Neural progenitor cell (in vitro differentiated cells): ENCODE data around the gene TXK. TPM values are rescaled to one million over a fixed set of nuclear protein-coding genes. Genes with fewer than 3 reads are reported as not detected.

Source experiments
- DNase-seq: peaks from one replicate; pipeline ENCODE4 v3.0.0-alpha.2; 2016; ENCODE audit warnings: low spot score
- H2AFZ ChIP-seq: fragments of 200-600 bp; sonication (generic); replicated peaks from 2 replicates; pipeline ENCODE4 v1.6.1; 2016; ENCODE audit warnings: antibody characterized with exemption
- H3F3A ChIP-seq: fragments of 200-600 bp; sonication (generic); 2 replicates; pipeline ENCODE4 v1.6.1; 2016; ENCODE audit warnings: antibody characterized with exemption, low read depth
- H3K27ac ChIP-seq: fragments of 200-600 bp; sonication (generic); 2 replicates; pipeline ENCODE4 v1.5.1; 2016; ENCODE audit warnings: mild to moderate bottlenecking
- H3K27me3 ChIP-seq: fragments of 200-600 bp; sonication (generic); 2 replicates; pipeline ENCODE4 v1.6.1; 2016; ENCODE audit warnings: mild to moderate bottlenecking, moderate library complexity
- H3K36me3 ChIP-seq: fragments of 200-600 bp; sonication (generic); 2 replicates; pipeline ENCODE4 v1.5.1; 2016
- H3K4me1 ChIP-seq: fragments of 200-600 bp; sonication (generic); 2 replicates; pipeline ENCODE4 v1.6.1; 2016; ENCODE audit warnings: mixed run types
- H3K4me2 ChIP-seq: fragments of 200-600 bp; sonication (generic); 2 replicates; pipeline ENCODE4 v1.6.1; 2016
- H3K4me3 ChIP-seq: fragments of 200-600 bp; sonication (generic); 2 replicates; pipeline ENCODE4 v1.5.1; 2016
- H3K79me2 ChIP-seq: fragments of 200-600 bp; sonication (generic); 2 replicates; pipeline ENCODE4 v1.6.1; 2016; ENCODE audit warnings: low read depth
- H3K9ac ChIP-seq: fragments of 200-600 bp; sonication (generic); 2 replicates; pipeline ENCODE4 v1.6.1; 2016
- H3K9me3 ChIP-seq: fragments of 200-600 bp; sonication (generic); 2 replicates; pipeline ENCODE4 v1.5.1; 2016; ENCODE audit warnings: low read depth
- H4K20me1 ChIP-seq: fragments of 200-600 bp; sonication (generic); 2 replicates; pipeline ENCODE4 v1.6.1; 2016; ENCODE audit warnings: low read depth
- H3K27ac Mint-ChIP-seq: 3 replicates; pipeline ENCODE4 v1.8.0; 2021; ENCODE audit warnings: mixed read lengths
- H3K27me3 Mint-ChIP-seq: 2 replicates; pipeline ENCODE4 v1.8.0; 2022; ENCODE audit warnings: low read depth, mild to moderate bottlenecking, inconsistent platforms, moderate library complexity, mixed read lengths; ENCODE audit not compliant: insufficient read depth
- H3K36me3 Mint-ChIP-seq: 3 replicates; pipeline ENCODE4 v1.8.0; 2021; ENCODE audit warnings: mixed read lengths
- H3K4me1 Mint-ChIP-seq: 3 replicates; pipeline ENCODE4 v1.8.0; 2021; ENCODE audit warnings: mixed read lengths
- H3K4me3 Mint-ChIP-seq: 3 replicates; pipeline ENCODE4 v1.8.0; 2021; ENCODE audit warnings: mild to moderate bottlenecking, moderate library complexity, mixed read lengths
- H3K9me3 Mint-ChIP-seq: 3 replicates; pipeline ENCODE4 v1.8.0; 2020; ENCODE audit warnings: mixed read lengths
- EZH2 ChIP-seq: fragments of 200-600 bp; sonication (generic); IDR thresholded peaks from 2 replicates; pipeline ENCODE4 v1.6.1; 2017; ENCODE audit warnings: antibody characterized with exemption, mild to moderate bottlenecking, moderate library complexity
- EZH2phosphoT487 ChIP-seq: fragments of 200-600 bp; sonication (generic); IDR thresholded peaks from 2 replicates; pipeline ENCODE4 v1.6.1; 2017; ENCODE audit warnings: antibody characterized with exemption
- total RNA-seq: library from RNA; depleted of rRNA; stranded (reverse); fragments of >200 nt; gene quantifications from 2 replicates; pipeline ENCODE4 v1.2.3, GENCODE V29; 2015; ENCODE audit warnings: low replicate concordance
- TF ChIP-seq, protein P1 (sequence below): fragments of 200-600 bp; sonication (generic); IDR thresholded peaks from 2 replicates; pipeline ENCODE4 v1.5.1; 2017; ENCODE audit warnings: antibody characterized with exemption, mild to moderate bottlenecking

The TXK gene
- total RNA-seq, 1 donor from 2014 or later: not detected

DNA sequence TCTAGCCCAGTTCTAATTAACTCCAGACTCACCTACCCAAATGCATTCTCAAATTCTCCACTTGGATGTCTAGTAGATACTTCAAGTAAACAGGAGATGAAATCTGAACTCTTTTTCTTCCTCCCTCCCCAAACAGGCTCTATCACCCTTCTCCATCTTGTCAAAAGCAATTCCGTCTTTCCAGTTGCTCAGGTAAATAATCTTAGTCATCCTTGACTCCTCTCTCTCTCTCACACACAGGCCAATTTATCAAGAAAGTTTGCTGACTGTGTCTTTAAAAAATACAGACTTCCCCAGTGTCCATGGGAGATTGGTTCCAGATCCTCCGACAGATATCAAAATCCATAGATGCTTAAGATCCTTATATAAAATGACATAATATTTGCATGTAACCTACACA, 12.9 kb downstream of the TXK start:
- Mint-ChIP-seq H3K36me3 (no peaks in the 10 kb centered on the region), H3K27ac (no peak overlapping the region), H3K4me1 (no peaks in the 10 kb centered on the region), H3K9me3 (no peaks in the 10 kb centered on the region), H3K4me3 (no peak overlapping the region), H3K27me3 (peaks cover 2% of the 10 kb centered on the region)
- Histone ChIP-seq H4K20me1 (no peaks in the 10 kb centered on the region), H3K4me2 (no peak overlapping the region), H3K4me1 (peaks cover 8% of the 10 kb centered on the region), H2AFZ (no peak overlapping the region), H3K9me3 (no peaks in the 10 kb centered on the region), H3K4me3 (no peak overlapping the region), H3K9ac (no peak overlapping the region), H3K27me3 (no peaks in the 10 kb centered on the region), H3K27ac (no peak overlapping the region), H3K79me2 (no peaks in the 10 kb centered on the region), H3K36me3 (no peaks in the 10 kb centered on the region), H3F3A (no peaks in the 10 kb centered on the region)
- no peak for DNase-seq
- no peak for TF ChIP-seq EZH2
- no peak for TF ChIP-seq EZH2phosphoT487
- TF ChIP-seq, protein P1, sequence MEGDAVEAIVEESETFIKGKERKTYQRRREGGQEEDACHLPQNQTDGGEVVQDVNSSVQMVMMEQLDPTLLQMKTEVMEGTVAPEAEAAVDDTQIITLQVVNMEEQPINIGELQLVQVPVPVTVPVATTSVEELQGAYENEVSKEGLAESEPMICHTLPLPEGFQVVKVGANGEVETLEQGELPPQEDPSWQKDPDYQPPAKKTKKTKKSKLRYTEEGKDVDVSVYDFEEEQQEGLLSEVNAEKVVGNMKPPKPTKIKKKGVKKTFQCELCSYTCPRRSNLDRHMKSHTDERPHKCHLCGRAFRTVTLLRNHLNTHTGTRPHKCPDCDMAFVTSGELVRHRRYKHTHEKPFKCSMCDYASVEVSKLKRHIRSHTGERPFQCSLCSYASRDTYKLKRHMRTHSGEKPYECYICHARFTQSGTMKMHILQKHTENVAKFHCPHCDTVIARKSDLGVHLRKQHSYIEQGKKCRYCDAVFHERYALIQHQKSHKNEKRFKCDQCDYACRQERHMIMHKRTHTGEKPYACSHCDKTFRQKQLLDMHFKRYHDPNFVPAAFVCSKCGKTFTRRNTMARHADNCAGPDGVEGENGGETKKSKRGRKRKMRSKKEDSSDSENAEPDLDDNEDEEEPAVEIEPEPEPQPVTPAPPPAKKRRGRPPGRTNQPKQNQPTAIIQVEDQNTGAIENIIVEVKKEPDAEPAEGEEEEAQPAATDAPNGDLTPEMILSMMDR: no peak

DNA sequence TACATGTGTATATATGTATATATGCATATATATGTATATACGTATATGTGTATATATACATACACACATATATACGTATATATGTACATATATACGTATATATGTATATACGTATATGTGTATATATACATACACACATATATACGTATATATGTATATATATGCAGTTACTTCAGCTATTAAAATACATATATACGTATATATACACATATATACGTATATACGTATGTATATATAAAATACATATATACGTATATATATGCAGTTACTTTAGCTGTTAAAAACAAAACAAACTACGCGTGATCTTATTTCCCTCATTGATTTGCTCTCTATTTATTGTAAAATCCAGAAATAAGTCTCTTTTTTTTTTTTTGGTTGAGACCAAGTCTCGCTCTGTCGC, 13.9 kb downstream of the TXK start:
- Histone ChIP-seq H3K79me2 (no peaks in the 10 kb centered on the region), H3K27me3 (no peaks in the 10 kb centered on the region), H3K4me1 (peaks cover 8% of the 10 kb centered on the region), H4K20me1 (no peaks in the 10 kb centered on the region), H3K9me3 (no peaks in the 10 kb centered on the region), H3K9ac (no peak overlapping the region), H3K4me3 (no peak overlapping the region), H3K36me3 (no peaks in the 10 kb centered on the region), H3F3A (no peaks in the 10 kb centered on the region), H3K4me2 (no peak overlapping the region), H3K27ac (no peak overlapping the region), H2AFZ (no peak overlapping the region)
- no peak overlapping the region for H3K4me3 Mint-ChIP-seq
- no peaks in the 10 kb centered on the region for H3K9me3 Mint-ChIP-seq
- peaks cover 2% of the 10 kb centered on the region for H3K27me3 Mint-ChIP-seq
- no peak overlapping the region for H3K27ac Mint-ChIP-seq
- no peaks in the 10 kb centered on the region for H3K4me1 Mint-ChIP-seq
- TF ChIP-seq EZH2: no peak
- TF ChIP-seq EZH2phosphoT487: no peak
- TF ChIP-seq, protein P1: no peak
- DNase-seq: no peak
- no peaks in the 10 kb centered on the region for H3K36me3 Mint-ChIP-seq

- Mint-ChIP-seq H3K27me3 (peaks cover 2% of the 10 kb centered on the region), H3K4me1 (no peaks in the 10 kb centered on the region), H3K4me3 (no peak overlapping the region), H3K27ac (no peak overlapping the region), H3K36me3 (no peaks in the 10 kb centered on the region), H3K9me3 (no peaks in the 10 kb centered on the region)
- Histone ChIP-seq H3K4me2 (no peak overlapping the region), H4K20me1 (no peaks in the 10 kb centered on the region), H3K9me3 (no peaks in the 10 kb centered on the region), H3K27me3 (no peaks in the 10 kb centered on the region), H3K79me2 (no peaks in the 10 kb centered on the region), H3K9ac (no peak overlapping the region), H2AFZ (no peak overlapping the region), H3K27ac (no peak overlapping the region), H3K4me3 (no peak overlapping the region), H3F3A (no peaks in the 10 kb centered on the region), H3K4me1 (peaks cover 8% of the 10 kb centered on the region), H3K36me3 (no peaks in the 10 kb centered on the region)
- DNase-seq: no peak
- no peak for TF ChIP-seq EZH2
- TF ChIP-seq, protein P1: no peak
- TF ChIP-seq EZH2phosphoT487: no peak
These were observed 14.4 kb downstream of the TXK start for GRCh38 chr4:48119646-48120045.
